SK-N-SH treated with all-trans-retinoic acid at 6 μM for 48 hours (cell line): Measurements from ENCODE around the gene ARRDC3.
A peak's percentile ranks its signal among the peaks of the same experiment; 100 is the strongest.

ENCODE experiments used
- ATAC-seq: fragments of 200-7000 bp; cut with Tn5 transposase; 3 replicates; pipeline ENCODE4 v1.9.1; 2020; ENCODE audit warnings: mild to moderate bottlenecking, moderate library complexity
- BACH2 ChIP-seq: fragments of 250-450 bp; sonication (Bioruptor Pico); IDR thresholded peaks from 2 replicates; pipeline ENCODE4 v1.9.0; 2021; ENCODE audit warnings: mild to moderate bottlenecking, borderline replicate concordance
- CSDC2 ChIP-seq: fragments of 250-450 bp; sonication (Bioruptor Pico); IDR thresholded peaks from 2 replicates; pipeline ENCODE4 v1.5.0; 2020; ENCODE audit warnings: mild to moderate bottlenecking, moderate library complexity
- ESRRG ChIP-seq: fragments of 250-450 bp; sonication (Bioruptor Pico); IDR thresholded peaks from 2 replicates; pipeline ENCODE4 v1.6.1; 2021; ENCODE audit warnings: mild to moderate bottlenecking
- GLIS3 ChIP-seq: fragments of 250-450 bp; sonication (Bioruptor Pico); IDR thresholded peaks from 2 replicates; pipeline ENCODE4 v1.5.0; 2020; ENCODE audit warnings: mild to moderate bottlenecking, moderate library complexity
- ISL1 ChIP-seq: fragments of 250-450 bp; sonication (Bioruptor Pico); IDR thresholded peaks from 2 replicates; pipeline ENCODE4 v2.1.2; 2022; ENCODE audit warnings: mild to moderate bottlenecking, moderate library complexity
- OSR1 ChIP-seq: fragments of 250-450 bp; sonication (Bioruptor Pico); IDR thresholded peaks from 2 replicates; pipeline ENCODE4 v1.8.0; 2022; ENCODE audit warnings: moderate library complexity, mild to moderate bottlenecking, inconsistent platforms
- PATZ1 ChIP-seq: fragments of 250-450 bp; sonication (Bioruptor Pico); IDR thresholded peaks from 2 replicates; pipeline ENCODE4 v1.8.0; 2020; ENCODE audit warnings: mild to moderate bottlenecking, moderate library complexity, borderline replicate concordance
- POU6F1 ChIP-seq: fragments of 250-450 bp; sonication (Bioruptor Pico); IDR thresholded peaks from 2 replicates; pipeline ENCODE4 v1.8.0; 2021; ENCODE audit warnings: low read depth, mild to moderate bottlenecking, moderate library complexity, borderline replicate concordance
- PPARA ChIP-seq: fragments of 250-450 bp; sonication (Bioruptor Pico); IDR thresholded peaks from 2 replicates; pipeline ENCODE4 v1.5.0; 2020; ENCODE audit warnings: mild to moderate bottlenecking, borderline replicate concordance
- RARB ChIP-seq: fragments of 250-450 bp; sonication (Bioruptor Pico); IDR thresholded peaks from 2 replicates; pipeline ENCODE4 v1.8.0; 2021; ENCODE audit warnings: mild to moderate bottlenecking, moderate library complexity
- SNAI2 ChIP-seq: fragments of 250-450 bp; sonication (Bioruptor Pico); IDR thresholded peaks from 2 replicates; pipeline ENCODE4 v1.5.0; 2020; ENCODE audit warnings: mild to moderate bottlenecking, moderate library complexity
- TCF4 ChIP-seq: fragments of 250-450 bp; sonication (Bioruptor Pico); IDR thresholded peaks from 2 replicates; pipeline ENCODE4 v1.8.0; 2021; ENCODE audit warnings: mild to moderate bottlenecking, moderate library complexity, borderline replicate concordance
- TOX ChIP-seq: fragments of 250-450 bp; sonication (Bioruptor Pico); IDR thresholded peaks from 2 replicates; pipeline ENCODE4 v1.8.0; 2021; ENCODE audit warnings: mild to moderate bottlenecking, moderate library complexity, borderline replicate concordance
- ZC3H10 ChIP-seq: fragments of 250-450 bp; sonication (Bioruptor Pico); IDR thresholded peaks from 2 replicates; pipeline ENCODE4 v1.5.1; 2021; ENCODE audit warnings: mild to moderate bottlenecking, moderate library complexity
- ZFP3 ChIP-seq: fragments of 250-450 bp; sonication (Bioruptor Pico); IDR thresholded peaks from 2 replicates; pipeline ENCODE4 v1.5.0; 2020; ENCODE audit warnings: mild to moderate bottlenecking, moderate library complexity
- ZNF565 ChIP-seq: fragments of 450-650 bp; formaldehyde crosslinking; conservative IDR thresholded peaks from 2 replicates; pipeline ENCODE4 v1.5.0; 2020; ENCODE audit warnings: low read depth, mild to moderate bottlenecking, moderate library complexity
- ZNF70 ChIP-seq: fragments of 450-650 bp; formaldehyde crosslinking; IDR thresholded peaks from 2 replicates; pipeline ENCODE4 v1.5.0; 2020; ENCODE audit warnings: mild to moderate bottlenecking, moderate library complexity
- TF ChIP-seq, protein P1 (sequence below): fragments of 250-450 bp; sonication (Bioruptor Pico); IDR thresholded peaks from 2 replicates; pipeline ENCODE4 v1.5.0; 2020; ENCODE audit warnings: mild to moderate bottlenecking, moderate library complexity
- TF ChIP-seq, protein P2 (sequence below): fragments of 250-450 bp; sonication (Bioruptor Pico); IDR thresholded peaks from 2 replicates; pipeline ENCODE4 v1.5.1; 2021; ENCODE audit warnings: mild to moderate bottlenecking, moderate library complexity
- TF ChIP-seq, protein P3 (sequence below): fragments of 250-450 bp; sonication (Bioruptor Pico); IDR thresholded peaks from 2 replicates; pipeline ENCODE4 v1.5.1; 2020; ENCODE audit warnings: low read depth, mild to moderate bottlenecking, moderate library complexity

Gene ARRDC3

GRCh38 chr5:91380491-91381238, 2.5 kb downstream of the ARRDC3 start (continued):
- TF ChIP-seq CSDC2 (CRISPR knock-in tag) (no peak), OSR1 (CRISPR knock-in tag) (no peak), TCF4 (0 out of 2 replicates have a peak, but pooled peaks have one; percentile 11), ZNF70 (CRISPR knock-in tag) (no peak; the same call in 1 of the 2 replicates), RARB (peak; percentile 80)

GRCh38 chr5:91379914-91380490, 3.1 kb downstream of the ARRDC3 start:
- no peak for TF ChIP-seq GLIS3
- TF ChIP-seq ISL1 (CRISPR knock-in tag), result no peak
- TF ChIP-seq, protein P1, sequence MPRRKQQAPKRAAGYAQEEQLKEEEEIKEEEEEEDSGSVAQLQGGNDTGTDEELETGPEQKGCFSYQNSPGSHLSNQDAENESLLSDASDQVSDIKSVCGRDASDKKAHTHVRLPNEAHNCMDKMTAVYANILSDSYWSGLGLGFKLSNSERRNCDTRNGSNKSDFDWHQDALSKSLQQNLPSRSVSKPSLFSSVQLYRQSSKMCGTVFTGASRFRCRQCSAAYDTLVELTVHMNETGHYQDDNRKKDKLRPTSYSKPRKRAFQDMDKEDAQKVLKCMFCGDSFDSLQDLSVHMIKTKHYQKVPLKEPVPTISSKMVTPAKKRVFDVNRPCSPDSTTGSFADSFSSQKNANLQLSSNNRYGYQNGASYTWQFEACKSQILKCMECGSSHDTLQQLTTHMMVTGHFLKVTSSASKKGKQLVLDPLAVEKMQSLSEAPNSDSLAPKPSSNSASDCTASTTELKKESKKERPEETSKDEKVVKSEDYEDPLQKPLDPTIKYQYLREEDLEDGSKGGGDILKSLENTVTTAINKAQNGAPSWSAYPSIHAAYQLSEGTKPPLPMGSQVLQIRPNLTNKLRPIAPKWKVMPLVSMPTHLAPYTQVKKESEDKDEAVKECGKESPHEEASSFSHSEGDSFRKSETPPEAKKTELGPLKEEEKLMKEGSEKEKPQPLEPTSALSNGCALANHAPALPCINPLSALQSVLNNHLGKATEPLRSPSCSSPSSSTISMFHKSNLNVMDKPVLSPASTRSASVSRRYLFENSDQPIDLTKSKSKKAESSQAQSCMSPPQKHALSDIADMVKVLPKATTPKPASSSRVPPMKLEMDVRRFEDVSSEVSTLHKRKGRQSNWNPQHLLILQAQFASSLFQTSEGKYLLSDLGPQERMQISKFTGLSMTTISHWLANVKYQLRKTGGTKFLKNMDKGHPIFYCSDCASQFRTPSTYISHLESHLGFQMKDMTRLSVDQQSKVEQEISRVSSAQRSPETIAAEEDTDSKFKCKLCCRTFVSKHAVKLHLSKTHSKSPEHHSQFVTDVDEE, result peak; percentile 96
- no peak for TF ChIP-seq TOX (CRISPR knock-in tag)
- TF ChIP-seq POU6F1 (CRISPR knock-in tag), result no peak
- peak; percentile 64; the same call in 1 of the 2 replicates for TF ChIP-seq ZC3H10 (CRISPR knock-in tag)
- TF ChIP-seq ZFP3, result no peak
- no peak; the same call in 1 of the 2 replicates for TF ChIP-seq PATZ1 (CRISPR knock-in tag)
- TF ChIP-seq TCF4, result no peak
- peak; percentile 94 for TF ChIP-seq SNAI2
- TF ChIP-seq ESRRG (CRISPR knock-in tag), result no peak
- TF ChIP-seq CSDC2 (CRISPR knock-in tag), result peak; percentile 91
- TF ChIP-seq OSR1 (CRISPR knock-in tag), result no peak
- TF ChIP-seq PPARA, result 0 out of 2 replicates have a peak, but pooled peaks have one; percentile 61
- TF ChIP-seq, protein P2, sequence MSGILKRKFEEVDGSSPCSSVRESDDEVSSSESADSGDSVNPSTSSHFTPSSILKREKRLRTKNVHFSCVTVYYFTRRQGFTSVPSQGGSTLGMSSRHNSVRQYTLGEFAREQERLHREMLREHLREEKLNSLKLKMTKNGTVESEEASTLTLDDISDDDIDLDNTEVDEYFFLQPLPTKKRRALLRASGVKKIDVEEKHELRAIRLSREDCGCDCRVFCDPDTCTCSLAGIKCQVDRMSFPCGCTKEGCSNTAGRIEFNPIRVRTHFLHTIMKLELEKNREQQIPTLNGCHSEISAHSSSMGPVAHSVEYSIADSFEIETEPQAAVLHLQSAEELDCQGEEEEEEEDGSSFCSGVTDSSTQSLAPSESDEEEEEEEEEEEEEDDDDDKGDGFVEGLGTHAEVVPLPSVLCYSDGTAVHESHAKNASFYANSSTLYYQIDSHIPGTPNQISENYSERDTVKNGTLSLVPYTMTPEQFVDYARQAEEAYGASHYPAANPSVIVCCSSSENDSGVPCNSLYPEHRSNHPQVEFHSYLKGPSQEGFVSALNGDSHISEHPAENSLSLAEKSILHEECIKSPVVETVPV (CRISPR knock-in tag), result no peak
- TF ChIP-seq, protein P3, sequence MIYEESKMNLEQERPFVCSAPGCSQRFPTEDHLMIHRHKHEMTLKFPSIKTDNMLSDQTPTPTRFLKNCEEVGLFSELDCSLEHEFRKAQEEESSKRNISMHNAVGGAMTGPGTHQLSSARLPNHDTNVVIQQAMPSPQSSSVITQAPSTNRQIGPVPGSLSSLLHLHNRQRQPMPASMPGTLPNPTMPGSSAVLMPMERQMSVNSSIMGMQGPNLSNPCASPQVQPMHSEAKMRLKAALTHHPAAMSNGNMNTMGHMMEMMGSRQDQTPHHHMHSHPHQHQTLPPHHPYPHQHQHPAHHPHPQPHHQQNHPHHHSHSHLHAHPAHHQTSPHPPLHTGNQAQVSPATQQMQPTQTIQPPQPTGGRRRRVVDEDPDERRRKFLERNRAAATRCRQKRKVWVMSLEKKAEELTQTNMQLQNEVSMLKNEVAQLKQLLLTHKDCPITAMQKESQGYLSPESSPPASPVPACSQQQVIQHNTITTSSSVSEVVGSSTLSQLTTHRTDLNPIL, result no peak
- TF ChIP-seq BACH2 (CRISPR knock-in tag), result 0 out of 2 replicates have a peak, but pooled peaks have one; percentile 62
- no peak for TF ChIP-seq ZNF565 (CRISPR knock-in tag)
- ATAC-seq, result peak; percentile 57

- TF ChIP-seq, protein P2 (CRISPR knock-in tag), result no peak
- no peak for TF ChIP-seq TCF4
- TF ChIP-seq, protein P3, result no peak
- no peak for ATAC-seq
Measured at GRCh38 chr5:91379246-91379913, 3.7 kb downstream of the ARRDC3 start.
